K562 (cell line): ENCODE data around the gene STUM.

Source experiments
- AFF4 ChIP-seq: sonication (generic); formaldehyde crosslinking; IDR thresholded peaks from 2 replicates; pipeline ENCODE4 v1.8.0; 2023; ENCODE audit warnings: mild to moderate bottlenecking, missing genetic modification reagents
- CHD4 ChIP-seq: fragments of 200-600 bp; sonication (generic); IDR thresholded peaks from 3 replicates; pipeline ENCODE4 v1.6.1; 2012; ENCODE audit warnings: low read depth, mild to moderate bottlenecking, mixed read lengths, low read length, inconsistent platforms; ENCODE audit not compliant: insufficient read depth, insufficient replicate concordance, poor library complexity, severe bottlenecking
- CTCF ChIP-seq, 3 experiments: IDR thresholded peaks in 2 of 3; conservative IDR thresholded peaks in 1 of 3; 2 replicates each; pipeline ENCODE4 v1.5.1; 2011 to 2012; ENCODE audit warnings: low read length in 3 of 3, mild to moderate bottlenecking in 3 of 3, control low read depth in 2 of 3, improper control_type of control experiment in 1 of 3, inconsistent platforms in 1 of 3, low read depth in 1 of 3, mixed read lengths in 1 of 3, moderate library complexity in 1 of 3; ENCODE audit not compliant: insufficient read depth in 2 of 3
- DEAF1 ChIP-seq: fragments of 450-650 bp; formaldehyde crosslinking; IDR thresholded peaks from 2 replicates; pipeline ENCODE4 v1.4.0; 2020; ENCODE audit warnings: mild to moderate bottlenecking, moderate library complexity
- EGR1 ChIP-seq: fragments of 450-650 bp; conservative IDR thresholded peaks from 2 replicates; pipeline ENCODE4 v1.6.1; 2017; ENCODE audit warnings: mild to moderate bottlenecking
- ELF1 ChIP-seq: fragments of 200-800 bp; sonication (Bioruptor generic); IDR thresholded peaks from 2 replicates; pipeline ENCODE4 v1.6.1; 2016; ENCODE audit warnings: missing genetic modification characterization, missing compliant biosample characterization
- ELK1 ChIP-seq: sonication (generic); formaldehyde crosslinking; IDR thresholded peaks from 2 replicates; pipeline ENCODE4 v1.8.1; 2022; ENCODE audit warnings: missing genetic modification reagents
- GATA2 ChIP-seq: sonication (generic); formaldehyde crosslinking; IDR thresholded peaks from 2 replicates; pipeline ENCODE4 v1.4.0; 2020; ENCODE audit warnings: mild to moderate bottlenecking, missing genetic modification reagents
- MAZ ChIP-seq, 2 experiments: fragments of 450-650 bp in 1 of 2; sonication (generic) in 1 of 2; formaldehyde crosslinking; IDR thresholded peaks in 1 of 2; conservative IDR thresholded peaks in 1 of 2; 2 replicates each; pipeline versions ENCODE4 v1.4.0 to v1.5.0; 2020; ENCODE audit warnings: mild to moderate bottlenecking in 1 of 2, missing genetic modification reagents in 1 of 2
- MXI1 ChIP-seq: IDR thresholded peaks from 2 replicates; pipeline ENCODE4 v1.6.1; 2011; ENCODE audit warnings: low read depth, mild to moderate bottlenecking, improper control_type of control experiment, low read length
- NCOA4 ChIP-seq: fragments of 450-650 bp; IDR thresholded peaks from 2 replicates; pipeline ENCODE4 v1.6.1; 2018; ENCODE audit warnings: mild to moderate bottlenecking; ENCODE audit not compliant: partially characterized antibody
- PTRF ChIP-seq: fragments of 450-650 bp; IDR thresholded peaks from 2 replicates; pipeline ENCODE4 v1.6.1; 2016; ENCODE audit warnings: mild to moderate bottlenecking, missing genetic modification characterization, missing compliant biosample characterization

GRCh38 chr1:226575739-226576378, 27.3 kb downstream of the STUM start:
- TF ChIP-seq CHD4: no peak
- TF ChIP-seq DEAF1: no peak
- TF ChIP-seq NCOA4: no peak
- no peak for TF ChIP-seq ELK1 (CRISPR knock-in tag)
- TF ChIP-seq AFF4 (CRISPR knock-in tag): no peak
- TF ChIP-seq EGR1: no peak
- no peak for TF ChIP-seq ELF1 (tag)
- no peak for TF ChIP-seq MXI1
- TF ChIP-seq GATA2 (CRISPR knock-in tag): no peak
- no peak for TF ChIP-seq MAZ (CRISPR knock-in tag; conservative IDR thresholded peaks at IDR 0.05 in 1 of 2, IDR thresholded peaks at IDR 0.05 in 1 of 2)
- TF ChIP-seq PTRF: no peak
- TF ChIP-seq CTCF (IDR thresholded peaks at IDR 0.05 in 2 of 3, conservative IDR thresholded peaks at IDR 0.05 in 1 of 3; ENCODE audit: insufficient read depth in 2 of 3, low read depth in 1 of 3, low read length in 3 of 3): no peak
